GM20000 (cell line): ENCODE data around the gene PSME3IP1.

ENCODE experiments used
- DNase-seq: peaks from one replicate; pipeline ENCODE4 v3.0.0; 2012; ENCODE audit warnings: low spot score
- TF ChIP-seq, protein P1 (sequence below): IDR thresholded peaks from 2 replicates; pipeline ENCODE4 v1.5.1; 2012; ENCODE audit warnings: mild to moderate bottlenecking, control low read depth; ENCODE audit errors: extremely low read depth, missing control alignments

The PSME3IP1 gene

DNA sequence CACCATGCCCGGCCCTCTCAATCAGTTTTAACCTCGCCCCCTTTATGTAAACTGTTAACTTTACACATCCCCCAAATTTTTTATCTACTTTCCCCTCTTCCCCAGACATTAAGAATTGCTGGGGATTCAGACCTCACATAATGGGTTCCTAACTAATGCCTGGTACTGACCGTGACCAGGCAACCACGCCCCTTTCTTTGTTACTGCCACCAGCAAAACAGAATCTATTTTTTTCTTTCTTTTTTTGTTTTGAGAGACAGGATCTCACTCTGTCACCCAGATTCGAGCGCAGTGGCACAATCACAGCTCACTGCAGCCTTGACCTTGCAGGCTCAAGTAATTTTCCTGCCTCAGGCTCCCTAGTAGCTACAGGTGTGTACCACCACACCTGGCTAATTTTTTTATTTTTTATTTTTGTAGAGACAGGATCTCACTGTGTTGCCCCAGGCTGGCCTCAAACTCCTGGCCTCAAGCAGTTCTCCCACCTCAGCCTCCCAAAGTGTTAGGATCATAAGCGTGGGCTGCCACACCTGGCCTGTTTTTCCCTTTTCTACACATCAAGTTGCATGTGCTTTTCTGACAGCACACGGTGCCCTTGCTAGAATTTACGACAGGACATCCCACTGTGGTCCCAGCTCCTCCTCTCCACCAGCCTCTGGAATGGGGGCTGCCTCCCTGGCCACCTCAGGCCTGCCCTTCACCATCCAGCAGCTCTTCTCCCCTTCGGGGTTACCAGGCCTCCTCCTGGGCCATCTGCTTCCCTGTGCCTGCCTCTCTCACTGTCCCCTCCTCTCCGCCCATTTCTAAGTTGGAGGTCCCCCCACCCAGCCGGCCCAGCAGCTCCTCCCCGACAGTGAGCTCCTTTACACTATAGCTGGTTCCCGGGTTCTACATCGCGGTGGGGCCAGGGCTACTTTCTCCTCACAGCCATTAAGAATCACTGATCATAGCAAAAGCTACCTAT is 82.7 kb downstream of the PSME3IP1 start:
- TF ChIP-seq, protein P1, sequence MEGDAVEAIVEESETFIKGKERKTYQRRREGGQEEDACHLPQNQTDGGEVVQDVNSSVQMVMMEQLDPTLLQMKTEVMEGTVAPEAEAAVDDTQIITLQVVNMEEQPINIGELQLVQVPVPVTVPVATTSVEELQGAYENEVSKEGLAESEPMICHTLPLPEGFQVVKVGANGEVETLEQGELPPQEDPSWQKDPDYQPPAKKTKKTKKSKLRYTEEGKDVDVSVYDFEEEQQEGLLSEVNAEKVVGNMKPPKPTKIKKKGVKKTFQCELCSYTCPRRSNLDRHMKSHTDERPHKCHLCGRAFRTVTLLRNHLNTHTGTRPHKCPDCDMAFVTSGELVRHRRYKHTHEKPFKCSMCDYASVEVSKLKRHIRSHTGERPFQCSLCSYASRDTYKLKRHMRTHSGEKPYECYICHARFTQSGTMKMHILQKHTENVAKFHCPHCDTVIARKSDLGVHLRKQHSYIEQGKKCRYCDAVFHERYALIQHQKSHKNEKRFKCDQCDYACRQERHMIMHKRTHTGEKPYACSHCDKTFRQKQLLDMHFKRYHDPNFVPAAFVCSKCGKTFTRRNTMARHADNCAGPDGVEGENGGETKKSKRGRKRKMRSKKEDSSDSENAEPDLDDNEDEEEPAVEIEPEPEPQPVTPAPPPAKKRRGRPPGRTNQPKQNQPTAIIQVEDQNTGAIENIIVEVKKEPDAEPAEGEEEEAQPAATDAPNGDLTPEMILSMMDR, result no peak

More for the DNA sequence above, 82.7 kb downstream of the PSME3IP1 start:
- DNase-seq, result no peak
